Measurements from ENCODE around the gene SPRTN. TPM values are rescaled to one million over a fixed set of nuclear protein-coding genes. Genes with fewer than 3 reads are reported as not detected.

Gene SPRTN
- total RNA-seq, 2 experiments from 2014 or later = 14.4 to 17.5 TPM

DNA sequence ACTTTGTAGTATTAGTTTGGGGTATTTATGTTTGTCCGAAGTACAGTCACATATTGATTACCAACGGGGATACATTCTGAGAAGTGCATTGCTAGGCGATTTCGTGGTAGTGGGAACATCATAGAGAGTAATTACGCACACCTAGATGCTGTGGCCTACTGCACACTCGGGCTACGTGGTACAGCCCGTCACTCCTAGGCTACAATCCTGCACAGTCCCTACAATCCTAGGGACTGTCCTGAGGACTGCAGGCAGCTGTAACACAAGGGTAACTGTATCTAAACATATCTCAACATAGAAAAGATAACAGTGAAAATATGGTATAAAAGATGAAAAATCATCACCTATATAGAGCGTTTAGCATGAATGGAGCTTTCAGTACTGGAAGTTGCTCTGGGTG, 19.0 kb upstream of the SPRTN start:
- peaks cover 2% of the 10 kb centered on the region for H3K27me3 Mint-ChIP-seq (ENCODE audit: low read depth)
- ATAC-seq (no peak), DNase-seq (no peak)
- CTCF ChIA-PET = interaction anchor here (4.1 kb wide), 1 partner anchor 18 kb away, joined by 27 read pairs; the partner anchor contains the start of genes EXOC8 and SPRTN
- H3K4me1 Mint-ChIP-seq (ENCODE audit: low read depth) = peaks cover 3% of the 10 kb centered on the region
- no peak overlapping the region for H3K4me3 Mint-ChIP-seq
- no peak overlapping the region for H3K27ac Mint-ChIP-seq
- POLR2A ChIA-PET = no interaction called here
- no peaks in the 10 kb centered on the region for H3K36me3 Mint-ChIP-seq (ENCODE audit: low read depth)
- no peaks in the 10 kb centered on the region for H3K9me3 Mint-ChIP-seq (ENCODE audit: insufficient read depth)

DNA sequence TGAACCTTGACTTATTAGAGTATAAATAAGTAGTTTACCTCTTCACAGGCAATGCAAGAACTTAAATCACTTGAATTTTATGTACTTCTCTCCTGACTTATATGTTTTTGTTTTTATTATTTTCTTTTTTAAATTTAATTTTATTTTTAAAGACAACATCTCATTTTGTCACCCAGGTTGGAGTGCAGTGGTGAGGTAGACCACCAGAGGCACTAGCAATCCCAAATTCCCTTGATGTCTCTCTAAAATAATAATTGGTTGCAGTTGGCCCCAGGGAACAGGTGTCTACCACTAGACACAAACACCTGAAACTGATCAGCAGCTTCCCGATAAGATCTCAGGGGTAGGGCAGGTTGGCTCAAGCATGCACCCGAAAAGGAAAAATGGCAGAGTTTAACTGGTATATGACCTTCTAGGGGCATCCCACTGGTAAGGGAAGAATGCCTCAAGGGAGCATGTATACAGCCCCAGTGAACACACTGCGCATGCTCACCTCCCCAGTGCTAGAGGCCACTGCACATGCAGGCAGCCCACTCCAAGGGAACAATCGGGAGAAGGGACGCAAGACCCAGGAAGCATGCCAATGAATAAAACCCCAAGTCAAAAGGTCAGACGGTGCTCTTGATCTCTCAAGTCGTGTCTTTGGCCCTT, 15.1 kb upstream of the SPRTN start:
- no peak for ATAC-seq
- Mint-ChIP-seq H3K9me3 (ENCODE audit: insufficient read depth) (no peaks in the 10 kb centered on the region), H3K27me3 (ENCODE audit: low read depth) (peaks cover 2% of the 10 kb centered on the region), H3K4me1 (ENCODE audit: low read depth) (no peaks in the 10 kb centered on the region), H3K27ac (no peak overlapping the region), H3K4me3 (no peak overlapping the region), H3K36me3 (ENCODE audit: low read depth) (no peaks in the 10 kb centered on the region)
- no peak for DNase-seq
- CTCF ChIA-PET = no interaction called here
- POLR2A ChIA-PET = no interaction called here

DNA sequence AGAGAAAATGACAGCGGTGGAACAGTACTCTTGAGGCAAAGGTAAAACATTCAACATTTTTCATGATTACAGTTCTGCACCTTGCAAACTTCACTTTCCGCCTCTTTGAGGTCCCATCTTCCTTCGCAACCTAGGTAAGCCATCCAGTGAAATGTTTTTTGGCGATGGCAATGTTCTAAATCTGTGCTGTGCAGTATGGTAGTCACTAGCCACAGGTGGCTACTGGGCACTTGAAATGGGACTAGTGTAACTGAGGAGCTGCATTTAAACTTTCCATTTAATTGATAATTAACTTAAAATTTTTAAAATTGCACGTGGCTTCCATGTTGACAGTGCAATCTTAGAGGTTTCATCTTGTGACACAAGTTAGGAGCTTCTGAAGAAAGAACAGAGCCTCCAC, 13.4 kb upstream of the SPRTN start:
- H3K27me3 Mint-ChIP-seq (ENCODE audit: low read depth) = peaks cover 2% of the 10 kb centered on the region
- H3K4me3 Mint-ChIP-seq = no peak overlapping the region
- no peaks in the 10 kb centered on the region for H3K4me1 Mint-ChIP-seq (ENCODE audit: low read depth)
- DNase-seq = no peak
- POLR2A ChIA-PET = no interaction called here
- no peaks in the 10 kb centered on the region for H3K9me3 Mint-ChIP-seq (ENCODE audit: insufficient read depth)
- H3K36me3 Mint-ChIP-seq (ENCODE audit: low read depth) = peaks cover 3% of the 10 kb centered on the region
- no peak overlapping the region for H3K27ac Mint-ChIP-seq
- CTCF ChIA-PET = interaction anchor here (0.9 kb wide), 1 partner anchor 14 kb away, joined by 3 read pairs; no protein-coding TSS in a partner anchor
- no peak for ATAC-seq

DNA sequence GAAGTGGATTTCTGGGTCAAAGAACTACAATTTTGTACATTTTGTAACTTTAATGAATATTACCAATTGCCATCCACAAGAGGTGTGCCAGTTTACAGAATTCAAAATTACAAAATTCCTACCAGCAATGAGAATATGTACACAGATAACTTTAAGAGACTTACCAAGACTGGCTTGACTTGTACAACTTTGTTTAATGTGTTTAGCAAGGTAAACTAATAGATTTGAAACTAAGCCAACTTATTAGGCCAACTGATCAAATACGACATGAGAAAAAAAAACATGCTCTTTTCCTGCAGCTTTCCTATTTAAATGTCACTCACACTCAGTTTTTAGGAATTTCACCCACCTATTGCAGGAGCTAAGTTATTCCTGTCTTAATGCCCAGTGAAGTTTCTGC, 11.8 kb upstream of the SPRTN start:
- peaks cover 3% of the 10 kb centered on the region for H3K36me3 Mint-ChIP-seq (ENCODE audit: low read depth)
- POLR2A ChIA-PET = no interaction called here
- H3K9me3 Mint-ChIP-seq (ENCODE audit: insufficient read depth) = no peaks in the 10 kb centered on the region
- DNase-seq (no peak), ATAC-seq (no peak)
- no peaks in the 10 kb centered on the region for H3K4me1 Mint-ChIP-seq (ENCODE audit: low read depth)
- CTCF ChIA-PET = interaction anchor here (1.0 kb wide), 1 partner anchor 11 kb away, joined by 3 read pairs; no protein-coding TSS in a partner anchor
- H3K27me3 Mint-ChIP-seq (ENCODE audit: low read depth) = peaks cover 2% of the 10 kb centered on the region
- no peak overlapping the region for H3K27ac Mint-ChIP-seq
- no peak overlapping the region for H3K4me3 Mint-ChIP-seq

DNA sequence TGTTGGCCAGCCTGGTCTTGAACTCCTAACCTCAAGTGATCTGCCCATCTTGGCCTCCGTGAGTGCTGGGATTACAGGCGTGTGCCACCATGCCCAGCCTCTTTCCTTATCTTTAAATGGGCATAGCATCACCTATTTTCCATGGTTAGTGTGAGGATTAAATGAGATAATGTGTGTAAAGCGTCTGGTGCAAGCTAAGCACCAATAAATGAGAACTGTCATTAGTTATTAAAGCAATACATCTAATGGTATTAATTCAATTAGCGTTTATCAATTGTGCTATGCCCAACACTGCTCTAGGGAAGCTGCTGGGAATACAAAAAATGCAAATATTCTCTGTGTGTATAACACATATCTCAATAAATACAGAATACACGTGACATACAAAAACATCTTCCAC, 10.5 kb upstream of the SPRTN start:
- DNase-seq (no peak), ATAC-seq (no peak)
- Mint-ChIP-seq H3K36me3 (ENCODE audit: low read depth) (peaks cover 12% of the 10 kb centered on the region), H3K4me1 (ENCODE audit: low read depth) (peaks cover 2% of the 10 kb centered on the region), H3K27ac (no peak overlapping the region), H3K27me3 (ENCODE audit: low read depth) (peaks cover 2% of the 10 kb centered on the region), H3K4me3 (no peak overlapping the region), H3K9me3 (ENCODE audit: insufficient read depth) (no peaks in the 10 kb centered on the region)
- CTCF ChIA-PET = no interaction called here
- POLR2A ChIA-PET = no interaction called here

DNA sequence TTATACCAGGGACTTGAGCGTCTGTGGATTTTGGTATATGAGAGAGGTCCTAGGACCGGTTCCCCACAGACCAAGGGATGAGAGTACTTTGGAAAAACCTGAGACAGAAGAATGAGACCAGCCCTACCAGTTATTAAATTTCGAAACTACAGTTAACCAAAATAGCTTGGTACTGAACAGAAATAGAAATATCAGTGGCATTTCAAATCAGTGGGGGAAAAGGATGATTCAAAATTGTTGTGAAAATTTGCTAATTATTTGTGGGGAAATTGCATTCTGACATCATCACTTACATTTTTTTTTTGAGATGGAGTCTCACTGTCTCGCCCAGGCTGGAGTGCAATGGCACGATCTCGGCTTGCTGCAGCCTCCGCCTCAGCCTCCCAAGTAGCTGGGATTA, 8.6 kb upstream of the SPRTN start:
- Mint-ChIP-seq H3K27me3 (ENCODE audit: low read depth) (no peaks in the 10 kb centered on the region), H3K27ac (no peak overlapping the region), H3K4me1 (ENCODE audit: low read depth) (peaks cover 19% of the 10 kb centered on the region), H3K9me3 (ENCODE audit: insufficient read depth) (no peaks in the 10 kb centered on the region), H3K36me3 (ENCODE audit: low read depth) (peaks cover 24% of the 10 kb centered on the region), H3K4me3 (no peak overlapping the region)
- POLR2A ChIA-PET = no interaction called here
- DNase-seq = no peak
- ATAC-seq = no peak
- CTCF ChIA-PET = no interaction called here

DNA sequence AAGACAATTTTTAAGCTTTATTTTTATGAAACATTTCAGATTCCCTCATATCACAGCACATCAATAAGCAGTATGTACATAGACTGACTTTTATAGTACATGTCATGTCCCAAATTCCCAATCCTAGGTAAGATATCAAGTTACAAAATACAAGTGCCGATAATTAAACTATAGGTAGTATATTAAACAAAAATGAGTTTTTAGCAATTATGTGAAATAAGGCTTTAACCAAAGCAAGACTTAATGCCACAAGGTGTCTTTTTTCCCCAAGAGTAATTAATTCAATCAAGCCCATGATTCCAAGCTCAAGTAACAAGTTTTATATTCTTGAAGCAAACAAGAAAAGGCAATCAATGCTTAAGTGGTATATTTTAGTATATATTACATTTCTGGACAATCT, 5.3 kb upstream of the SPRTN start:
- ATAC-seq (no peak), DNase-seq (no peak)
- Mint-ChIP-seq H3K4me3 (no peak overlapping the region), H3K27ac (no peak overlapping the region), H3K27me3 (ENCODE audit: low read depth) (peaks cover 2% of the 10 kb centered on the region), H3K4me1 (ENCODE audit: low read depth) (peaks cover 42% of the 10 kb centered on the region), H3K9me3 (ENCODE audit: insufficient read depth) (no peaks in the 10 kb centered on the region), H3K36me3 (ENCODE audit: low read depth) (peaks cover 48% of the 10 kb centered on the region)
- CTCF ChIA-PET = interaction anchor here (1.9 to 2.2 kb wide), 2 partner anchors 16 to 17 kb away, joined by 7 read pairs; no protein-coding TSS in a partner anchor
- POLR2A ChIA-PET = interaction anchor here (0.6 kb wide), 1 partner anchor 48 kb away, joined by 4 read pairs; no protein-coding TSS in a partner anchor

DNA sequence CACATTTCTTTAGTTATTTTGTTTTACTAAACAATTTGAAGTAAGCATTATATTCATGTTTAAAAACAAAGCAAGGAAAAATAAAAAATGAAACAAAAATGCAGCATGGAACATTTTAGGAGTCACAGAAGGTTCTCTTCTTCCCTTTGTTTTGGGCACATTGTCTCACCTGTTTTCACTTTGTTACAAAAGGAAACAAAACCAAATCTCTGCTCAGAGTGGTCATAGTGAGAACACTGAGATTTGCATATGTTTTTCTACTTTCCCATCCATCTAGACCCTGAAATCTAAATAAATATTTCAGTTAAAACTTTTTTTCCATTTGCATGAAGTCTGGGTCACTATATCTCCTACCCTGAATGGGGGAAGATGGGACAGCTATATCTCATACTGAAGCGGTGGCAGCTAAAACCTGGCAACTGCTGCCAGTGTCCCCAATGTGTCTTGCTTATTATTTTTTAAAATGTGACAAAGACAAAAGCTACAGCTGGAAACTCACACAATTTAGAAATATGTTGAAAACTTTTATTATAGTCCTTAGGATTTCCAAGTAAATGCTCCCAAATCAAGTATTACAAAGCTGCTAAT, 3.9 kb upstream of the SPRTN start:
- ChIA-PET CTCF (interaction anchor here (0.5 to 2.2 kb wide), 7 partner anchors 17 to 1110 kb away, joined by 3 to 7 read pairs (median 3); no protein-coding TSS in a partner anchor), POLR2A (interaction anchor here (0.8 kb wide), 1 partner anchor 13 kb away, joined by 3 read pairs; no protein-coding TSS in a partner anchor)
- Mint-ChIP-seq H3K9me3 (ENCODE audit: insufficient read depth) (no peaks in the 10 kb centered on the region), H3K27ac (no peak overlapping the region), H3K36me3 (ENCODE audit: low read depth) (peaks cover 49% of the 10 kb centered on the region), H3K4me1 (ENCODE audit: low read depth) (peaks cover 45% of the 10 kb centered on the region), H3K27me3 (ENCODE audit: low read depth) (peaks cover 2% of the 10 kb centered on the region), H3K4me3 (peak overlapping the region; percentile 47)
- DNase-seq (no peak), ATAC-seq (no peak)

DNA sequence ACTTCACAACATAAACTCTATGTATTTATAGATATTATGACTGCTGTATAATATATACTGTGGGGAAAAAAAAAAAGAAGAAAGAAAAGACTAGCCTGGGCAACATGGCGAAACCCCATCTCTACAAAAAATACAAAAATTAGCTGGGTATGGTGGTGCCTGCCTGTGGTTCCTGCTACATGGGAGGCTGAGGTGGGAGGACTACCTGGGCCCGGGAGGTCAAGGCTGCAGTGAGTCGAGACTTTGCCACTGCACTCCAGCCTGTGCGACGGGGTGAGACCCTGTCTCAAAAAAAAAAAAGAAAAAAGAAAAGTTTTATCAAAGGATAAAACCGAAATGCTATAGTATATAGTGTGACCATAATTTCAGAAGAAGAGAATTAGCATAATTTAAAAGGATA, 3.1 kb upstream of the SPRTN start:
- no peak for ATAC-seq
- Mint-ChIP-seq H3K27ac (no peak overlapping the region), H3K9me3 (ENCODE audit: insufficient read depth) (no peaks in the 10 kb centered on the region), H3K4me1 (ENCODE audit: low read depth) (peaks cover 52% of the 10 kb centered on the region), H3K4me3 (peak overlapping the region; percentile 47), H3K27me3 (ENCODE audit: low read depth) (peaks cover 2% of the 10 kb centered on the region), H3K36me3 (ENCODE audit: low read depth) (peaks cover 48% of the 10 kb centered on the region)
- no peak for DNase-seq
- POLR2A ChIA-PET = interaction anchor here (0.7 to 0.8 kb wide), 2 partner anchors 14 to 464 kb away, joined by 3 read pairs; no protein-coding TSS in a partner anchor
- CTCF ChIA-PET = interaction anchor here (0.5 to 4.2 kb wide), 6 partner anchors 18 to 1111 kb away, joined by 3 to 27 read pairs (median 8); no protein-coding TSS in a partner anchor

DNA sequence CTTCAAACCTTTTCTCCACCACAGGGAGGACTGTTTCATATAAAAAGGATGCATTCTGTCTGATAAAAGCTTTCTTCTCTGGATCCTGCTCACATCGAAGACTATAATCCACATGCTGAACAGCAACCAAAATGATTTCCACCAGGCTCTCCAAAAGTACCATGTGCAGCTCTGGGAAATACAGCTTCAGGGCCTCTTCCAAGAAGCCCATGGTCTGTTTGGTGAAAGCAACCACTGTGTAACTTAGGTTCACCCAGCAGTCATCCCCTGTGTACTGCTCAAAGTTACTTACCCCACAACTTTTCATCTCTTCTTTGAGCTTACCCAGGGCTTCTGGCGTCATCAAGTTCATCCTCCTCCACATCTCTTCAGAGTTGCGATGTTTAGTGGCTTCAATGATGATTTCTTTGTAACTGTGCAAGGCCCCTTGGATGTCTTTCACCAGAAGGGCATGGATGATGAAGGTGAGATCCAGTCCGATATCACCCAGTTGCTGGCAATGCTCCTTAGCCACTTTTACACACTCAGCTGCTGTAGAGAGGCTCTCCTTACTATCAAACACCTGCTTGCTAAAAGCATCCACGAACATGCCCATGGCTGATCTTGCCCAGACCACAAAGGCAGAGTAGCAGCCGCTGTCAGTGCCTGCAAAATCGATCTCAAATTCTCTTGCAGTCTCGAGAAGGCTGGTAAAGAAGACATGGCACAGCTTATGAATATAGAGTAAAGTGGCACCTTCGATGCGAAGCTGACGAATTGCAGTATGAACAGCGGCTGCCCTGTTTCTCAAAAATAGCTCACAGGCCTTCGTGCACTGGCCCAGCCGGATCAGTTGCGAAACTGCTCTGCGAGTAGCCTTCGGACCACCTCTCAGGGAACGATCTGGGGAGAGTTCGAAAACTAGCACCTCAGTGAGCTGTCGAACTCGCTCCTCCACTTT, 2.2 kb upstream of the SPRTN start:
- Mint-ChIP-seq H3K36me3 (ENCODE audit: low read depth) (peaks cover 55% of the 10 kb centered on the region), H3K9me3 (ENCODE audit: insufficient read depth) (no peaks in the 10 kb centered on the region), H3K4me1 (ENCODE audit: low read depth) (peaks cover 59% of the 10 kb centered on the region), H3K27ac (peak overlapping the region; percentile 70), H3K4me3 (peak overlapping the region; percentile 100), H3K27me3 (ENCODE audit: low read depth) (peaks cover 2% of the 10 kb centered on the region)
- ChIA-PET CTCF (interaction anchor here (1.0 to 4.2 kb wide), 4 partner anchors 19 to 254 kb away, joined by 3 to 27 read pairs (median 18); no protein-coding TSS in a partner anchor), POLR2A (no interaction called here)
- ATAC-seq = no peak
- DNase-seq = peak; percentile 30

DNA sequence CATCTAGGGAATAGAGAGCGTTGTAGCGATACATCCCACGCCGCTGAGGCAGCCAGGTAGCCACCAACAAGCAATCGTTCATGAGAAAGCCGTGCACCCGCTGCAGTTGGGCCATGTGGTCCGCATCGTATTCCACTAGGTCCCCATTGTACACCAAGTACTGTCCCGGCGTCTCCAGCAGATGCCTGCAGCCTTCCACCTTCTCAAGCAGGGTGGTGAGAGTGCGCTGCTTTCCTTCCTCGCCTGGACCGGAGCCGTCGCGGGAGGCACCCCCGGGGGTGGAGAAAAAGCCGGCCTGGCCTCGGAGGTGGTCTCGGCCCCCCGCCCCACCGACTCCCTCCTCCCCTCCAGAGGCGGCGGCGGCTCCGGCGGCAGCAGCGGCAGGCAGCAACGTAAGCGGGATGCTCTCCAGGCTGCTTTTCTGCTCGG, 1.0 kb upstream of the SPRTN start:
- POLR2A ChIA-PET = interaction anchor here (1.1 to 2.6 kb wide), 6 partner anchors 12 to 275 kb away, joined by 3 to 18 read pairs (median 10); partner anchors contain the start of gene EGLN1
- peaks cover 54% of the 10 kb centered on the region for H3K36me3 Mint-ChIP-seq (ENCODE audit: low read depth)
- H3K27ac Mint-ChIP-seq = peak overlapping the region; percentile 99
- ATAC-seq (peak; percentile 3), DNase-seq (no peak)
- H3K4me3 Mint-ChIP-seq = peak overlapping the region; percentile 100
- H3K9me3 Mint-ChIP-seq (ENCODE audit: insufficient read depth) = no peaks in the 10 kb centered on the region
- peaks cover 2% of the 10 kb centered on the region for H3K27me3 Mint-ChIP-seq (ENCODE audit: low read depth)
- H3K4me1 Mint-ChIP-seq (ENCODE audit: low read depth) = peaks cover 60% of the 10 kb centered on the region
- CTCF ChIA-PET = interaction anchor here (0.8 to 4.2 kb wide), 12 partner anchors 16 to 420 kb away, joined by 3 to 27 read pairs (median 6); partner anchors contain the start of genes EGLN1 and GNPAT

Data from activated CD8-positive, alpha-beta T cell treated with anti-CD3 and anti-CD28 coated beads, Interleukin-2, amount 10 ng/mL, durations not matched to agents 7 days and 5 days (primary cell).